GM19397 (cell line): ENCODE measurements around the gene UBE2I.
"Not testable (repeated sequence)": the region's sequence is repeated elsewhere in the genome, so short reads cannot be mapped to it uniquely, and the experiment has no call there.

Experiments used
- ATAC-seq: cut with Tn5 transposase; IDR thresholded peaks from one replicate; pipeline ENCODE4 v1.9.1; 2021; ENCODE audit warnings: mild to moderate bottlenecking, moderate library complexity; ENCODE audit not compliant: unreplicated experiment

Gene UBE2I

GRCh38 chr16:1308977-1309885 lies at the start of gene UBE2I:
Gene UBE2I, plus strand, starts transcription at chr16:1309636. Its CDS starts 4,395 bp downstream, at chr16:1314031.
- peak; percentile 54 for ATAC-seq

- ATAC-seq, result no peak
These were observed 49.7 kb upstream of the UBE2I start for GRCh38 chr16:1259760-1260068.

GRCh38 chr16:1260101-1260680 lies 49.2 kb upstream of the UBE2I start:
- no peak for ATAC-seq

GRCh38 chr16:1261131-1261892 lies 48.1 kb upstream of the UBE2I start:
- no peak for ATAC-seq

DNA sequence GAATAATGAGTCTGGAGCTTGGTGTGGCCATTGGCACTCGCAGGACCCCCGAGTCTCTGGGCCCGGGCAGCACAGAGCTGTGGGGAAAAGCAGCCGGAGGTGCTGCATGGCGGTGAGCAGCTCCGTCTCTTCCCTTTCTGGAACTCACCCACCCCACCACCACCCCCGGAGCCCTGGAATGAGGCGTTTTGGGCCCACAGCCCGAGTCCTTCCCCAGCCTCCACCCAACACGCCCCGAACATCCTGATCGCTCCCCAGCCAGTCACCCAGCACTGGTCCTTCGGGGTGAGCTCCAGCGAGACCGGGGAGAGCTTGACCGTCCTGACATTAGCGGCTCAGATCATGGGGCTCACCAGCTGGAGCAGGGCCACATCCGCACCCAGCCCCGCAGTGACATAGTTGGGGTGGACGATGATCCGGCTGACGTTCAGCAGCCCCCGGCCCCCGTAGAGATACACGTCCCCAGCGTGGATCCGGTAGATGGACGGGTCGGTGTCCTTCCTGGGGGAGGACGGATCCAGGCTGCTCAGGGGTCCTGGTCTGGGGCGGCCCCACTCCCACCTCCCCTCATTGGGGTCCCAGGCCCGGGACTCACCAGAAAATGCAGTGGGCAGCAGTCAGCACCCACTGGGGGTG lies 47.1 kb upstream of the UBE2I start:
- ATAC-seq, result no peak

DNA sequence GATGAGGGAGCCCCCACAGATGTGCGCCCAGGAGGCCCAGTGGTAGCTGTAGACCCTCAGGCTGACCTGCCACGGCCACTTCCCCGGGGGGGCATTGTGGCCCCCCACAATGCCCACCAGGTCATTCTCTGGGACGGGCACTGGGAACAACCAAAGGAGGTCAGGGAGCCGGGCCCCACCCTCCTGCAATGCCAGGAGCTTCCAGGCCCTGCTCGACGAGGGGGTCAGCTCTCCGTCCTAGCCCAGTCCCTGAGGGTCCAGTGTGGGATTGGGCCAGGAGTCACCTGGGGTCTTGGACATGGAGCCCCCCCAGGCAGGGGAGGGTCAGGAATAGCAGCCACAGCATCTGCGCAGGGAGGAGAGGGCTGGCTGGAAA lies 46.6 kb upstream of the UBE2I start:
- no peak for ATAC-seq

DNA sequence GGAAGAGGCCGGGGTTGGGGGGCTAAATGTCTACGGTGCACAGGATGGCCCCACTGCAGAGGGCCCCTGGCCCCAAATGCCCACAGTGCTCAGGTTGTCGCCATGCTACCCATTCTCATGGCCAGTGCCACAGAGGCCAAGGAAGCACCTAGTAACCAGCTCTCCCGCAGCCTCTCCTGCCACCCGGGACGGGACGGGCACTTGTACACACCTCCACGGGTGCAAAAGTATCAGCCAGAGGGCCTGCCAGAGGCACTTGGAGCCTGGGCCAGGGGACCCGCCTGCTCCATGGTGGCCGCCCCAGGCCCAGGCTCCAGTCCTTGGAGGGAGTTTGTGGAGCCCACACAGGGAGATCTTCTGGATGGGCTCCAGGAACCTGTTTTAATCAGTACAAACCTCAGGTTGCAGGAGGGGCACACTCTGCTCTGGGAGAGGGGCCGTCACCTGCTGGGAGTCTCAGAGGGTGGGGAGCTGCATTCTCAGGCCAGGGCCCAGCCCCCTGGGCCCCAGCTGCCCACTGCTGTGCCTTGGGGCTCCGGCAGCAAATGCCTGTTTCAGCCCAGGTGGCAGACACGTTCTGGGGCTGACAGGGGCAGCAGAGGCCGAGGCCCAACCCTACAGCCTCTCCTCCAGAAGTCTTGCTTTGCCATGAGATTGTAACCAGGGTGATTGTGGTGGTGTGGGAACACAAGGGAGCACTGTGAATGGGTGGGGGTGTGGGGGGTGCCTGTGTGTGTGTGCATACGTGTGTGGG lies 45.7 kb upstream of the UBE2I start:
- ATAC-seq, result no peak

- ATAC-seq, result no peak
These were observed 44.9 kb upstream of the UBE2I start for GRCh38 chr16:1264345-1265089.

DNA sequence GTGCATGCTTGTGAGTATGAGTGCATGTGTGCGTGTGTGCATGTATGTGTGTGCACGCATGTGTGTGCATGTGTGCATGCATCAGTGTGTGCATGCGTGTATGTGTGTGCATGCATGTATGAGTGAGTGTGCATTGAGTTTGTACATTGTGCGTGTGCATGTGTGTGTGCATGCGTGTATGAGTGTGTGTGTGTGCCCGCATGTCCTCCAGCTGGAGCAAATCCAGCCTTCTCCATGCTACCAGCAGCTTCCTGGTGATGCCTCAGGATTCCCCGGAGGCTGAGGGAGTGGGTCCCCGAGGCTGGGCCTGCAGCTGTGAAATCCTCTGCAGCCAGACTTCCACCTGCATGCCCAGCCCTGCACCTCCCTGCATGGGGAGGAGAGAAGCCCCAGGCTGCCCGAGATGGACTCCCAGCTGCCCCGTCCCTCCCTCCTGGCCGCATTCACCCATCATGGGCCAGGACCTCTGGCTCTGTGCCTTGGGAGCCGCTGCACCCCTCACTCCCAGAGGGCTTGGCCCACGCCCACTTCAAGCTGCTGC lies 44.3 kb upstream of the UBE2I start:
- no peak for ATAC-seq

GRCh38 chr16:1265826-1266225 lies 43.6 kb upstream of the UBE2I start:
- no peak for ATAC-seq

GRCh38 chr16:1269418-1269817 lies 40.0 kb upstream of the UBE2I start:
- not testable (repeated sequence) for ATAC-seq

DNA sequence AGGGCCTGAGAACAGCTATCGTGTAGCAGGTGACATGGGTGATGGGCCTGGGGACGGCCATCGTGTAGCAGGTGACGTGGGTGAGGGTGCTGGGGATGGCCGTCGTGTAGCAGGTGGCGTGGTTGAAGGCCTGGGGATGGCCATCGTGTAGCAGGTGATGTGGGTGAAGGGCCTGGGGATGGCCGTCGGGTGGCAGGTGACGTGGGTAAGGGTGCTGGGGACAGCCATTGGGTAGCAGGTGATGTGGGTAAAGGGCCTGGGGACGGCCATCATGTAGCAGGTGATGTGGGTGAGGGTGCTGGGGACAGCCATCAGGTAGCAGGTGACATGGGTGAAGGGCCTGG lies 38.1 kb upstream of the UBE2I start:
- no peak for ATAC-seq

DNA sequence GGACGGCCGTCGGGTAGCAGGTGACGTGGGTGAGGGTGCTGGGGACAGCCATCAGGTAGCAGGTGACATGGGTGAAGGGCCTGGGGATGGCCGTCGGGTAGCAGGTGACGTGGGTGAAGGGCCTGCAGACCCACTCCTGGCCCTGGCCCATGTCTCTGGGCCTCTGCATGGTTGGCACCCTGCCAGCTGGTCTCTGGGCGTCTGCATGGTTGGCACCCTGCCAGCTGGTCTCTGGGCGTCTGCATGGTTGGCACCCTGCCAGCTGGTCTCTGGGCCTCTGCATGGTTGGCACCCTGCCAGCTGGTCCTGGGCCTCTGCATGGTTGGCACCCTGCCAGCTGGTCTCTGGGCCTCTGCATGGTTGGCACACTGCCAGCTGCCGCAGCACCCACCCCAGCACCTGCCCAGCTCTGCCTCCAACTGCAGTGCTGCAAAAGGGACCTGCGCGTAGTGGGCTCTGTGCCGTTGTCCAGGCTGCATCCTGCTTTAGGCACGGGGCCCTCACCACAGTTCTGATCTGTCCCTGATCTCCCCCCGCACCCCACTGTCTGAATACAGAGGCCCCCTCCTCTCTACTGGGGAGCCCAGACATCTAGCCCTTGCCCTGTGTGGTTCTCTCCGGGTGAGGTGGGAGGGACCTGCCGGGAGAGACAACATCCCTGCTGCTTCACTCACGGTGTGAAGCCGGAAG lies 37.6 kb upstream of the UBE2I start:
- ATAC-seq, result not testable (repeated sequence)

DNA sequence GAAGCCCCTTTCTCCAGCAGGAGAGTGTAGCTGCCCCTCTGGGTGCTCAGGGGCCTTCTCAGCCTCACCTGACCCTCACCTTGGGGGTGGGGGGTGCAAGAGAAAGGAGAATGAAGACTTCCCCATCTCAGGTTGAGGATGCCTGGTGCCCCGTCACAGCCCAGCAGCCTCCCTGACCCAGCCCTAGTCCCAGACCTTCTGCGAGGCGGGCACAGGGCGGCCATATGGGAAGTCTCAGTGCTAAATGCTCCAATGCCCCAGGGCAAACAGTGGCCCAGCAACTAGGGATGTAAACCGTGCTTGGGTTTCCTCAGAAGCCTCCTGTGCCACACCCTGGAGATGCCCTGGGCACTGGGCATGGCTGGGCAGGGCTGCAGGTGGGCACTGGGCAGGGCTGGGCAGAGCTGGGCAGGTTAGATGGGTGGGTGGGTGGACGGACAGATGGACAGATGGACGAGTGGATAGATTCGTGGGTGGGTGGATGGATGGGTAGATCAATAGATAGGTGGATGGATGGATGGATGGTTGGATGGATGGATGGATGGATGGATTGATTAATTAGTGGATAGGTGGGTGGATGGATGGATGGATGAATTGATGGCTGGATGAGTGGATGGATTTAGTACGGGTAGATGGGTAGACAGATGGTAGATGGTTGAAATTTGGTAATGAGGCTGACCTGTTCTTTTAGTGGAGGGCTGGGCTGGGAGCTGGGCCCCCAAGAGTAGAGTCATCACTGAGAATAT lies 36.8 kb upstream of the UBE2I start:
- no peak for ATAC-seq

DNA sequence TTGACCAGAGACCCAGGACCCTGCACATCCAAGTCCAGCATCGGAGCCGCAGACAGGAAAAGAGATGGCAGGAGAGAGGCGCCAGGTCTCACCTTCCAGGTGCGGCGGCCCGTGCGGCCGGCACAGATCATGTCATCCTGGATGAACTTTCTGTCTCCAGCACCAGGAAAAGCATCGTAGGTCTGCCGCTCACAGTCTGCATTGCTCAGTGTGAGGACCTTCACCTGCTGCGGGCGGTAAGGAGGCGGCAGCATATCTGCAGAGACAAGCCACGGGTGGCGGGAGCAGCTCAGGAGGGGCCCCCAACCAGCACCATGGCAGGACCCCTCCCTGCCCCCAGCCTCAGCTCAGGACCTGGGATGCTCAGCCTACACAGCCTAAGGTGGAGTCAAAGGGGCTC lies 35.6 kb upstream of the UBE2I start:
- no peak for ATAC-seq

- ATAC-seq, result no peak
These were observed 34.7 kb upstream of the UBE2I start for GRCh38 chr16:1274767-1275166.

GRCh38 chr16:1275791-1276579 lies 33.5 kb upstream of the UBE2I start:
- ATAC-seq, result no peak

- ATAC-seq, result no peak
These were observed 32.9 kb upstream of the UBE2I start for GRCh38 chr16:1276580-1276878.
